Mesenchymal stem cell (in vitro differentiated cells and primary cell): ENCODE data around the gene CPA2.
A peak's percentile ranks its signal among the peaks of the same experiment; 100 is the strongest.

Experiments
- DNase-seq: peaks from one replicate; pipeline ENCODE4 v3.0.0-alpha.2; 2013
- H2AFZ ChIP-seq: one replicate; pipeline ENCODE4 v1.6.1; 2013; ENCODE audit warnings: low read depth, mild to moderate bottlenecking, control low read depth, inconsistent platforms, low read length, moderate library complexity
- H2AK5ac ChIP-seq: 2 replicates; pipeline ENCODE4 v1.6.1; 2013; ENCODE audit warnings: low read length, moderate library complexity, mild to moderate bottlenecking, inconsistent platforms; ENCODE audit not compliant: severe bottlenecking
- H2BK120ac ChIP-seq: one replicate; pipeline ENCODE4 v1.6.1; 2013; ENCODE audit warnings: low read depth, mild to moderate bottlenecking, inconsistent platforms, low read length, moderate library complexity
- H2BK12ac ChIP-seq, 2 experiments: one replicate each; pipeline ENCODE4 v1.6.1; 2013; ENCODE audit warnings: inconsistent platforms in 2 of 2, low read length in 2 of 2, mild to moderate bottlenecking in 2 of 2, moderate library complexity in 2 of 2, control low read depth in 1 of 2
- H2BK15ac ChIP-seq: one replicate; pipeline ENCODE4 v1.6.1; 2013; ENCODE audit warnings: mild to moderate bottlenecking, low read depth, inconsistent platforms; ENCODE audit not compliant: poor library complexity, severe bottlenecking
- H2BK5ac ChIP-seq: 2 replicates; pipeline ENCODE4 v1.6.1; 2013; ENCODE audit warnings: low read depth, mild to moderate bottlenecking, low read length, control low read depth, inconsistent platforms; ENCODE audit not compliant: poor library complexity, severe bottlenecking
- H3K14ac ChIP-seq, 2 experiments: one replicate each; pipeline ENCODE4 v1.6.1; 2013; ENCODE audit warnings: inconsistent platforms in 2 of 2, low read length in 2 of 2, control low read depth in 1 of 2, mild to moderate bottlenecking in 1 of 2, moderate library complexity in 1 of 2
- H3K18ac ChIP-seq, 2 experiments: one replicate each; pipeline ENCODE4 v1.6.1; 2013; ENCODE audit warnings: inconsistent platforms in 2 of 2, low read length in 2 of 2, control low read depth in 1 of 2, low read depth in 1 of 2, mild to moderate bottlenecking in 1 of 2
- H3K23ac ChIP-seq, 2 experiments: one replicate each; pipeline ENCODE4 v1.6.1; 2013; ENCODE audit warnings: inconsistent platforms in 2 of 2, low read length in 2 of 2, mild to moderate bottlenecking in 2 of 2, moderate library complexity in 2 of 2, control low read depth in 1 of 2
- H3K27ac ChIP-seq: 2 replicates; pipeline ENCODE4 v1.5.1; 2013; ENCODE audit warnings: mild to moderate bottlenecking, moderate library complexity, low read length, control low read depth, inconsistent platforms; ENCODE audit not compliant: poor library complexity, severe bottlenecking
- H3K27me3 ChIP-seq, 2 experiments: 2 replicates each; pipeline versions ENCODE4 v1.6.1 to v1.7.0; 2013; ENCODE audit warnings: low read length in 2 of 2, mild to moderate bottlenecking in 2 of 2, moderate library complexity in 2 of 2, control low read depth in 1 of 2, inconsistent platforms in 1 of 2; ENCODE audit not compliant: control insufficient read depth in 1 of 2, insufficient read depth in 1 of 2
- H3K36me3 ChIP-seq, 2 experiments: 2 replicates each; pipeline versions ENCODE4 v1.6.1 to v1.7.0; 2013; ENCODE audit warnings: low read length in 2 of 2, control low read depth in 1 of 2, inconsistent platforms in 1 of 2, low read depth in 1 of 2, mild to moderate bottlenecking in 1 of 2; ENCODE audit not compliant: insufficient read depth in 2 of 2, control insufficient read depth in 1 of 2
- H3K4ac ChIP-seq, 2 experiments: one replicate each; pipeline ENCODE4 v1.6.1; 2013; ENCODE audit warnings: inconsistent platforms in 2 of 2, low read length in 2 of 2, mild to moderate bottlenecking in 2 of 2, moderate library complexity in 2 of 2, control low read depth in 1 of 2, low read depth in 1 of 2
- H3K4me1 ChIP-seq: 2 replicates; pipeline ENCODE4 v1.6.1; 2013; ENCODE audit warnings: low read depth, low read length, control low read depth; ENCODE audit not compliant: control insufficient read depth, insufficient read depth
- H3K4me2 ChIP-seq: 2 replicates; pipeline ENCODE4 v1.6.1; 2013; ENCODE audit warnings: low read length, mild to moderate bottlenecking, inconsistent platforms; ENCODE audit not compliant: poor library complexity, severe bottlenecking
- H3K4me3 ChIP-seq, 2 experiments: 2 replicates each; pipeline versions ENCODE4 v1.5.1 to v1.7.0; 2013; ENCODE audit warnings: low read length in 2 of 2, mild to moderate bottlenecking in 2 of 2, control low read depth in 1 of 2, low read depth in 1 of 2; ENCODE audit not compliant: insufficient read depth in 1 of 2
- H3K79me1 ChIP-seq: replicated peaks from 2 replicates; pipeline ENCODE4 v1.6.1; 2013; ENCODE audit warnings: mild to moderate bottlenecking, control low read depth, low read length, inconsistent platforms; ENCODE audit not compliant: poor library complexity, severe bottlenecking
- H3K9ac ChIP-seq: 2 replicates; pipeline ENCODE4 v1.7.0; 2013; ENCODE audit warnings: mild to moderate bottlenecking, low read length, moderate library complexity
- H3K9me3 ChIP-seq: 2 replicates; pipeline ENCODE4 v1.7.0; 2013; ENCODE audit warnings: mild to moderate bottlenecking, low read length; ENCODE audit not compliant: control insufficient read depth
- H4K8ac ChIP-seq: one replicate; pipeline ENCODE4 v1.6.1; 2013; ENCODE audit warnings: inconsistent platforms, mild to moderate bottlenecking, low read length, moderate library complexity
- H4K91ac ChIP-seq: one replicate; pipeline ENCODE4 v1.6.1; 2013; ENCODE audit warnings: mild to moderate bottlenecking, low read length, inconsistent platforms
- WGBS: methylation state at CpG from one replicate; pipeline ENCODE4 v1.1.7; 2013; ENCODE audit warnings: mixed read lengths; 5-methylcytosine and 5-hydroxymethylcytosine counted together

CPA2 gene

DNA sequence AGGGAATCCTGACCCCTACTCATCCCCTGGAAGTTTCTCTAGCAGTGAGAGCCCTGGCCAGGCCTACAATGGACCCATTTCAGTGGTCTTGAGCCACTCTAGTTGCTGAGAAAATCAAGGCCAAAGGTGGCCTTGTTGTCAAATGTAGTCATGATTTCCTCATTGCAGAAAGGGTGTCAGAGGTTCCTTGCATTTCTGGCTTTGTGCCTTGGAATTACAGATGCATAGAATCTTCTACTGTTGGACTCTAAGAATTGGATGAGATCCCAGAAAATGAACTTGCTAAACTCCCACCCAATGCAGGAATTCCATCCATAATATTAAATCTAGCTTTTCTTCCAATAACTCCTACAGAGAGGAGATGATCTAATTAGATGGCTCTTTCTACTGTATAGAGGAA, 12.2 kb downstream of the CPA2 start:
- H3K14ac ChIP-seq = no peak overlapping the region
- H2BK15ac ChIP-seq = no peak overlapping the region

GRCh38 chr7:130279286-130279685, 12.6 kb downstream of the CPA2 start:
- peak overlapping the region; percentile 39 for H2BK5ac ChIP-seq
- H2BK120ac ChIP-seq = no peak overlapping the region
- no peak overlapping the region for H3K27ac ChIP-seq
- H3K18ac ChIP-seq = peak overlapping the region in 1 of 2 experiments; percentile 85
- no peak overlapping the region for H3K14ac ChIP-seq
- H2AK5ac ChIP-seq = peak overlapping the region; percentile 12
- H3K23ac ChIP-seq = no peak overlapping the region
- no peak overlapping the region for H3K9ac ChIP-seq
- no peaks in the 10 kb centered on the region for H3K4me1 ChIP-seq
- H3K4me3 ChIP-seq = no peak overlapping the region
- H3K27me3 ChIP-seq = no peaks in the 10 kb centered on the region
- WGBS = 98% methylated on average over 2 of the region's 2 CpGs
- no peak overlapping the region for H4K8ac ChIP-seq
- peak overlapping the region in 1 of 2 experiments; percentile 64 for H3K4ac ChIP-seq
- no peak overlapping the region for H3K4me2 ChIP-seq
- peak overlapping the region; percentile 20 to 29 for H2BK12ac ChIP-seq
- H3K79me1 ChIP-seq = no peaks in the 10 kb centered on the region
- DNase-seq = no peak
- no peak overlapping the region for H4K91ac ChIP-seq
- no peak overlapping the region for H2AFZ ChIP-seq
- no peaks in the 10 kb centered on the region for H3K36me3 ChIP-seq
- H3K9me3 ChIP-seq = no peaks in the 10 kb centered on the region
- H2BK15ac ChIP-seq = no peak overlapping the region

More for the DNA sequence above, 12.2 kb downstream of the CPA2 start:
- H2BK12ac ChIP-seq = no peak overlapping the region
- H2AFZ ChIP-seq = no peak overlapping the region
- H4K91ac ChIP-seq = no peak overlapping the region
- no peaks in the 10 kb centered on the region for H3K27me3 ChIP-seq
- no peak overlapping the region for H3K23ac ChIP-seq
- DNase-seq = peak; percentile 49
- no peak overlapping the region for H3K4me2 ChIP-seq
- no peak overlapping the region for H2AK5ac ChIP-seq
- no peak overlapping the region for H3K18ac ChIP-seq
- H3K27ac ChIP-seq = no peak overlapping the region
- no peaks in the 10 kb centered on the region for H3K4me1 ChIP-seq
- H2BK120ac ChIP-seq = no peak overlapping the region
- H3K4ac ChIP-seq = no peak overlapping the region
- H4K8ac ChIP-seq = peak overlapping the region; percentile 52
- no peaks in the 10 kb centered on the region for H3K9me3 ChIP-seq
- no peak overlapping the region for H3K4me3 ChIP-seq
- H3K79me1 ChIP-seq = no peaks in the 10 kb centered on the region
- no peak overlapping the region for H3K9ac ChIP-seq
- no peaks in the 10 kb centered on the region for H3K36me3 ChIP-seq
- H2BK5ac ChIP-seq = no peak overlapping the region

DNA sequence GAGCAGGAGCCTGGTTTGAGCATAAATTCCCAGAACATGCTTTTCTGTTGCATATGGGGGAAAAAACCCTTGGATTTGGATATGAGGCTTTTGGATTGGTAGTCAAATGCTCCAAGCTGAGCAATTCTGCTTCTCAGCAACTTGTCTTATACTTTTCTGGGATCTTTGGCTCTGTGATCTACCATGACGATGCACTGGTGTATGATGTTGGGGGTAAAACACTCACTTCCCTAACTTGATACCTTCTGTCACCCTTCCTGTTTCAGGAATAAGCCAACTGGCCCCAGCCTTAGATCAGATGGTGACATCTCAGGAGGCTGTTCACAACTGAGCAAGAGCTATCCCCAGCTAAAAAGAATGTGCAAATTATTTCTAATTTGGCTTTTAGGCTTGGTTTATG, 13.2 kb downstream of the CPA2 start:
- no peak overlapping the region for H2BK5ac ChIP-seq
- H3K9me3 ChIP-seq = no peaks in the 10 kb centered on the region
- H4K8ac ChIP-seq = no peak overlapping the region
- H3K4ac ChIP-seq = no peak overlapping the region
- H3K4me2 ChIP-seq = no peak overlapping the region
- H3K27me3 ChIP-seq = no peaks in the 10 kb centered on the region
- no peaks in the 10 kb centered on the region for H3K36me3 ChIP-seq
- H3K4me1 ChIP-seq = no peaks in the 10 kb centered on the region
- H3K18ac ChIP-seq = no peak overlapping the region
- no peak overlapping the region for H2AFZ ChIP-seq
- no peak overlapping the region for H3K9ac ChIP-seq
- H3K14ac ChIP-seq = no peak overlapping the region
- no peak overlapping the region for H2BK15ac ChIP-seq
- no peak overlapping the region for H3K23ac ChIP-seq
- no peak overlapping the region for H3K4me3 ChIP-seq
- DNase-seq = no peak
- H3K79me1 ChIP-seq = no peaks in the 10 kb centered on the region
- H3K27ac ChIP-seq = no peak overlapping the region
- WGBS = 100% methylated on average over 1 of the region's 1 CpG
- no peak overlapping the region for H2BK120ac ChIP-seq
- no peak overlapping the region for H2AK5ac ChIP-seq
- no peak overlapping the region for H2BK12ac ChIP-seq
- H4K91ac ChIP-seq = no peak overlapping the region

GRCh38 chr7:130281260-130281659, 14.6 kb downstream of the CPA2 start:
- no peak overlapping the region for H3K18ac ChIP-seq
- no peak overlapping the region for H3K4me2 ChIP-seq
- H2BK5ac ChIP-seq = no peak overlapping the region
- H2BK120ac ChIP-seq = no peak overlapping the region
- H3K27ac ChIP-seq = no peak overlapping the region
- H3K4me1 ChIP-seq = no peaks in the 10 kb centered on the region
- H3K27me3 ChIP-seq = no peaks in the 10 kb centered on the region
- no peak overlapping the region for H3K4ac ChIP-seq
- no peak overlapping the region for H3K23ac ChIP-seq
- peak overlapping the region in 1 of 2 experiments; percentile 27 for H3K4me3 ChIP-seq
- no peaks in the 10 kb centered on the region for H3K36me3 ChIP-seq
- no peaks in the 10 kb centered on the region for H3K79me1 ChIP-seq
- peak overlapping the region; percentile 78 for H2BK15ac ChIP-seq
- no peaks in the 10 kb centered on the region for H3K9me3 ChIP-seq
- H2AK5ac ChIP-seq = peak overlapping the region; percentile 51
- H2BK12ac ChIP-seq = no peak overlapping the region
- WGBS = 96% methylated on average over 1 of the region's 1 CpG
- H4K8ac ChIP-seq = peak overlapping the region; percentile 20
- H3K9ac ChIP-seq = no peak overlapping the region
- H2AFZ ChIP-seq = no peak overlapping the region
- H4K91ac ChIP-seq = no peak overlapping the region
- no peak overlapping the region for H3K14ac ChIP-seq
- DNase-seq = no peak
